ENCODE results near the gene B3GNT8.

The B3GNT8 gene

GRCh38 chr19:41421314-41421713, 5.9 kb downstream of the B3GNT8 start:
- no peak for ATAC-seq
- TF ChIP-seq CSDC2 (CRISPR knock-in tag; IDR thresholded peaks at IDR 0.05) = no peak
- no peak for TF ChIP-seq PPARA (CRISPR knock-in tag; IDR thresholded peaks at IDR 0.05; ENCODE audit: borderline replicate concordance)

DNA sequence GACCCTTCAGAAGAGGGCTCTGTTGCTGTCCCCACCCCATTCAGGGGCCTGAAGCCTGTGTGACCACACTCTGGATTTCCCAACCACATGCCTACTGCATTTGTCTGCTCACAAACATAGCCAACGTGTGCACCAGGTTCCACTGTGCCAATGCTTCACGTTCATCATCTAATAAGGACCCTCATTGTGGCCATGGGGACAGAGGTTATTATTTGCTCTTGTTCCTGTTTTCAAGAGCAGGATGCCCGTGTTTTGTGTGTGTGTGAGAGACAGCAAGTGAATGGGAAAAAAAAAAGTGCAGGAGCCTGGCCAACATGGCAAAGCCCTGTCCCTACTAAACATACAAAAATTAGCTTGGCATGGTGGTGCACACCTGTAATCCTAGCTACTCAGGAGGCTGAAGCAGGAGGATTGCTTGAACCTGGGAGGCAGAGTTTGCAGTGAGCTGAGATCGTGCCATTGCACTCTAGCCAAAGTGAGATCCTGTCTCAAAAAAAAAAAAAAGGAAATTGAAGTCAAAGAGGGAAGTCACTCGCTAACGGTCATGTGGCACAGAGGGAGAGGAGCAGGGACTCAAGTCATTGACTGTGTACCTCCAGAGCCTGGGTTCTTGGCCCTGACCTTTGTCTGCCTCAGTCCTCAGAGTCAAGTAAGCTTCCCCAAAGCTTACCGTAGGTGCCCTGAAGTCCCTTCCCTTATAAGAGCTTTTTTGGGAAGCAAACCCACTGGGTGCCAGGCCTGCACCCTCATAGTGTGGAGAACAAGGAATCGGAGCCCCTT, 6.9 kb downstream of the B3GNT8 start:
- ATAC-seq = no peak
- TF ChIP-seq ZFP30 (CRISPR knock-in tag; IDR thresholded peaks at IDR 0.05) (no peak), ESRRG (CRISPR knock-in tag; IDR thresholded peaks at IDR 0.05) (no peak), SNAI2 (CRISPR knock-in tag; IDR thresholded peaks at IDR 0.05) (no peak), ZFP3 (CRISPR knock-in tag; IDR thresholded peaks at IDR 0.05) (no peak), TOX (CRISPR knock-in tag; IDR thresholded peaks at IDR 0.05; ENCODE audit: borderline replicate concordance) (no peak), ZNF8 (CRISPR knock-in tag; IDR thresholded peaks at IDR 0.05) (no peak), GLIS3 (CRISPR knock-in tag; IDR thresholded peaks at IDR 0.05) (no peak), BACH2 (CRISPR knock-in tag; IDR thresholded peaks at IDR 0.05; ENCODE audit: borderline replicate concordance) (no peak), TCF4 (CRISPR knock-in tag; IDR thresholded peaks at IDR 0.05; ENCODE audit: borderline replicate concordance) (no peak), PPARA (CRISPR knock-in tag; IDR thresholded peaks at IDR 0.05; ENCODE audit: borderline replicate concordance) (no peak), ISL1 (CRISPR knock-in tag; IDR thresholded peaks at IDR 0.05) (no peak), OSR1 (CRISPR knock-in tag; IDR thresholded peaks at IDR 0.05) (no peak), PATZ1 (CRISPR knock-in tag; IDR thresholded peaks at IDR 0.05; ENCODE audit: borderline replicate concordance) (no peak), ZNF565 (CRISPR knock-in tag; conservative IDR thresholded peaks at IDR 0.05; ENCODE audit: low read depth) (no peak), ZC3H10 (CRISPR knock-in tag; IDR thresholded peaks at IDR 0.05) (no peak)
- TF ChIP-seq, protein P1, sequence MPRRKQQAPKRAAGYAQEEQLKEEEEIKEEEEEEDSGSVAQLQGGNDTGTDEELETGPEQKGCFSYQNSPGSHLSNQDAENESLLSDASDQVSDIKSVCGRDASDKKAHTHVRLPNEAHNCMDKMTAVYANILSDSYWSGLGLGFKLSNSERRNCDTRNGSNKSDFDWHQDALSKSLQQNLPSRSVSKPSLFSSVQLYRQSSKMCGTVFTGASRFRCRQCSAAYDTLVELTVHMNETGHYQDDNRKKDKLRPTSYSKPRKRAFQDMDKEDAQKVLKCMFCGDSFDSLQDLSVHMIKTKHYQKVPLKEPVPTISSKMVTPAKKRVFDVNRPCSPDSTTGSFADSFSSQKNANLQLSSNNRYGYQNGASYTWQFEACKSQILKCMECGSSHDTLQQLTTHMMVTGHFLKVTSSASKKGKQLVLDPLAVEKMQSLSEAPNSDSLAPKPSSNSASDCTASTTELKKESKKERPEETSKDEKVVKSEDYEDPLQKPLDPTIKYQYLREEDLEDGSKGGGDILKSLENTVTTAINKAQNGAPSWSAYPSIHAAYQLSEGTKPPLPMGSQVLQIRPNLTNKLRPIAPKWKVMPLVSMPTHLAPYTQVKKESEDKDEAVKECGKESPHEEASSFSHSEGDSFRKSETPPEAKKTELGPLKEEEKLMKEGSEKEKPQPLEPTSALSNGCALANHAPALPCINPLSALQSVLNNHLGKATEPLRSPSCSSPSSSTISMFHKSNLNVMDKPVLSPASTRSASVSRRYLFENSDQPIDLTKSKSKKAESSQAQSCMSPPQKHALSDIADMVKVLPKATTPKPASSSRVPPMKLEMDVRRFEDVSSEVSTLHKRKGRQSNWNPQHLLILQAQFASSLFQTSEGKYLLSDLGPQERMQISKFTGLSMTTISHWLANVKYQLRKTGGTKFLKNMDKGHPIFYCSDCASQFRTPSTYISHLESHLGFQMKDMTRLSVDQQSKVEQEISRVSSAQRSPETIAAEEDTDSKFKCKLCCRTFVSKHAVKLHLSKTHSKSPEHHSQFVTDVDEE (CRISPR knock-in tag; IDR thresholded peaks at IDR 0.05) = no peak
- TF ChIP-seq, protein P2, sequence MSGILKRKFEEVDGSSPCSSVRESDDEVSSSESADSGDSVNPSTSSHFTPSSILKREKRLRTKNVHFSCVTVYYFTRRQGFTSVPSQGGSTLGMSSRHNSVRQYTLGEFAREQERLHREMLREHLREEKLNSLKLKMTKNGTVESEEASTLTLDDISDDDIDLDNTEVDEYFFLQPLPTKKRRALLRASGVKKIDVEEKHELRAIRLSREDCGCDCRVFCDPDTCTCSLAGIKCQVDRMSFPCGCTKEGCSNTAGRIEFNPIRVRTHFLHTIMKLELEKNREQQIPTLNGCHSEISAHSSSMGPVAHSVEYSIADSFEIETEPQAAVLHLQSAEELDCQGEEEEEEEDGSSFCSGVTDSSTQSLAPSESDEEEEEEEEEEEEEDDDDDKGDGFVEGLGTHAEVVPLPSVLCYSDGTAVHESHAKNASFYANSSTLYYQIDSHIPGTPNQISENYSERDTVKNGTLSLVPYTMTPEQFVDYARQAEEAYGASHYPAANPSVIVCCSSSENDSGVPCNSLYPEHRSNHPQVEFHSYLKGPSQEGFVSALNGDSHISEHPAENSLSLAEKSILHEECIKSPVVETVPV (CRISPR knock-in tag; IDR thresholded peaks at IDR 0.05) = no peak
- TF ChIP-seq, protein P3, sequence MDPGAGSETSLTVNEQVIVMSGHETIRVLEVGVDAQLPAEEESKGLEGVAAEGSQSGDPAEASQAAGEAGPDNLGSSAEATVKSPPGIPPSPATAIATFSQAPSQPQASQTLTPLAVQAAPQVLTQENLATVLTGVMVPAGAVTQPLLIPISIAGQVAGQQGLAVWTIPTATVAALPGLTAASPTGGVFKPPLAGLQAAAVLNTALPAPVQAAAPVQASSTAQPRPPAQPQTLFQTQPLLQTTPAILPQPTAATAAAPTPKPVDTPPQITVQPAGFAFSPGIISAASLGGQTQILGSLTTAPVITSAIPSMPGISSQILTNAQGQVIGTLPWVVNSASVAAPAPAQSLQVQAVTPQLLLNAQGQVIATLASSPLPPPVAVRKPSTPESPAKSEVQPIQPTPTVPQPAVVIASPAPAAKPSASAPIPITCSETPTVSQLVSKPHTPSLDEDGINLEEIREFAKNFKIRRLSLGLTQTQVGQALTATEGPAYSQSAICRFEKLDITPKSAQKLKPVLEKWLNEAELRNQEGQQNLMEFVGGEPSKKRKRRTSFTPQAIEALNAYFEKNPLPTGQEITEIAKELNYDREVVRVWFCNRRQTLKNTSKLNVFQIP (CRISPR knock-in tag; IDR thresholded peaks at IDR 0.05; ENCODE audit: borderline replicate concordance, low read depth) = no peak

GRCh38 chr19:41416194-41416674, 10.9 kb downstream of the B3GNT8 start:
- no peak for ATAC-seq
- no peak for TF ChIP-seq RARB (CRISPR knock-in tag; IDR thresholded peaks at IDR 0.05)
- TF ChIP-seq, protein P3 (CRISPR knock-in tag; IDR thresholded peaks at IDR 0.05; ENCODE audit: borderline replicate concordance, low read depth) = no peak
- TF ChIP-seq PATZ1 (CRISPR knock-in tag; IDR thresholded peaks at IDR 0.05; ENCODE audit: borderline replicate concordance) = no peak
- no peak for TF ChIP-seq ZFP3 (CRISPR knock-in tag; IDR thresholded peaks at IDR 0.05)
- TF ChIP-seq CREB5 (CRISPR knock-in tag; IDR thresholded peaks at IDR 0.05; ENCODE audit: low read depth) = no peak
- no peak for TF ChIP-seq PPARA (CRISPR knock-in tag; IDR thresholded peaks at IDR 0.05; ENCODE audit: borderline replicate concordance)
- no peak for TF ChIP-seq TCF4 (CRISPR knock-in tag; IDR thresholded peaks at IDR 0.05; ENCODE audit: borderline replicate concordance)
- TF ChIP-seq CSDC2 (CRISPR knock-in tag; IDR thresholded peaks at IDR 0.05) = no peak
- no peak for TF ChIP-seq ESRRG (CRISPR knock-in tag; IDR thresholded peaks at IDR 0.05)
- no peak for TF ChIP-seq ZFP30 (CRISPR knock-in tag; IDR thresholded peaks at IDR 0.05)
- no peak for TF ChIP-seq BACH2 (CRISPR knock-in tag; IDR thresholded peaks at IDR 0.05; ENCODE audit: borderline replicate concordance)
- no peak for TF ChIP-seq GLIS3 (CRISPR knock-in tag; IDR thresholded peaks at IDR 0.05)
- TF ChIP-seq ISL1 (CRISPR knock-in tag; IDR thresholded peaks at IDR 0.05) = no peak

Measured in SK-N-SH treated with all-trans-retinoic acid at 6 μM for 48 hours (cell line).